Esophagus squamous epithelium (tissue), 5 donors: Measurements from ENCODE around the gene RFPL2. TPM values are rescaled to one million over a fixed set of nuclear protein-coding genes. Genes with fewer than 3 reads are reported as not detected.

Experiments
- DNase-seq: peaks from one replicate; lab custom pipeline; 2025; lab: John Stamatoyannopoulos, UW
- H3K27ac ChIP-seq, 4 donors: fragments of 200-600 bp; sonication (generic); one replicate each; pipeline ENCODE4 v1.5.1; 2016 to 2019; ENCODE audit warnings: mild to moderate bottlenecking in 1 of 4
- H3K27me3 ChIP-seq, 4 donors: fragments of 200-600 bp; sonication (generic); 1 replicate in 3 of 4; 2 replicates in 1 of 4; pipeline versions ENCODE4 v1.5.1 to v1.6.0; 2017 to 2021; ENCODE audit warnings: antibody characterized with exemption in 1 of 4
- H3K36me3 ChIP-seq, 3 donors: fragments of 200-600 bp; sonication (generic); one replicate each; pipeline ENCODE4 v1.5.1; 2016 to 2019
- H3K4me1 ChIP-seq, 3 donors: fragments of 200-600 bp; sonication (generic); one replicate each; pipeline ENCODE4 v1.5.1; 2017 to 2019
- H3K4me3 ChIP-seq, 4 donors: fragments of 200-600 bp; sonication (generic); 1 replicate in 3 of 4; 2 replicates in 1 of 4; pipeline ENCODE4 v1.5.1; 2016 to 2019; ENCODE audit warnings: mild to moderate bottlenecking in 2 of 4, moderate library complexity in 1 of 4
- H3K9me3 ChIP-seq, 3 donors: fragments of 200-600 bp; sonication (generic); one replicate each; pipeline ENCODE4 v1.5.1; 2016 to 2019
- POLR2A ChIP-seq, 4 donors: fragments of 450-650 bp; IDR thresholded peaks; one replicate each; pipeline ENCODE4 v1.6.1; 2017; ENCODE audit warnings: antibody characterized with exemption in 4 of 4, mild to moderate bottlenecking in 4 of 4, moderate library complexity in 3 of 4
- WGBS, 2 donors: methylation state at CpG; one replicate each; pipeline ENCODE4 v1.1.5; 2018; 5-methylcytosine and 5-hydroxymethylcytosine counted together
- intact Hi-C: fragments of 100-400 bp; cut with DNase I; formaldehyde crosslinking; loops from one replicate; pipeline ENCODE4 v1.15.0; 2022
- total RNA-seq, 4 donors: library from RNA; depleted of rRNA; stranded (reverse); fragments of >200 nt; gene quantifications; one replicate each; pipeline ENCODE4 v1.1.0, GENCODE V29; 2016
- TF ChIP-seq, protein P1 (sequence below), 6 experiments: fragments of 450-650 bp in 4 of 6; fragments of 200-600 bp in 2 of 6; sonication (generic) in 2 of 6; IDR thresholded peaks; one replicate each; pipeline ENCODE4 v1.5.1; 2016 to 2019; ENCODE audit warnings: antibody characterized with exemption in 6 of 6, mild to moderate bottlenecking in 4 of 6, moderate library complexity in 4 of 6
- donor health status: DM: yes; HTN: yes; CAD: no.

The RFPL2 gene
- total RNA-seq, 4 donors from 2014 or later: not detected

DNA sequence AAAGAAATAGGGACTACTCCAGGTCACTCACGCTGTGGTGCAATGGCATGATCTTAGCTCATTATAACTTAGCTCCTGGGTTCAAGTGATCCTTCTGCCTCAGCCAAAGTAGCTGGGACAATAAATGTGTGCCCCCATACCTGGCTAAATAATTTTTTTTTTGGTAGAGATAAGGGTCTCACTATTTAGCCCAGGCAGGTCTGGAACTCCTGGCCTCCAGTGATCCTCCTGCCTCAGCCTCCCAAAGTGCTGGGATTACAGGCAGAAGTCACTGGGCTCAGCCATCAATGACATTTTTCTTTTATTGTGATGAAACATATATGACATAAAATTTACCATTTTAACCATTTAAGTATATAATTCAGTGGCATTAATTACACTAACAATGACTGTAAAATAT, 39.7 kb upstream of the RFPL2 start:
- DNase-seq: no peak
- H3K9me3 ChIP-seq: no peaks in the 10 kb centered on the region
- no peak overlapping the region for H3K27ac ChIP-seq
- 85 to 96% methylated on average over 1 of the region's 1 CpG for WGBS, 2 donors
- peaks cover 0 to 9% (median 0%) of the 10 kb centered on the region in 4 donors for H3K27me3 ChIP-seq
- H3K36me3 ChIP-seq: no peaks in the 10 kb centered on the region
- TF ChIP-seq POLR2A (IDR thresholded peaks at IDR 0.05): no peak
- TF ChIP-seq, protein P1, sequence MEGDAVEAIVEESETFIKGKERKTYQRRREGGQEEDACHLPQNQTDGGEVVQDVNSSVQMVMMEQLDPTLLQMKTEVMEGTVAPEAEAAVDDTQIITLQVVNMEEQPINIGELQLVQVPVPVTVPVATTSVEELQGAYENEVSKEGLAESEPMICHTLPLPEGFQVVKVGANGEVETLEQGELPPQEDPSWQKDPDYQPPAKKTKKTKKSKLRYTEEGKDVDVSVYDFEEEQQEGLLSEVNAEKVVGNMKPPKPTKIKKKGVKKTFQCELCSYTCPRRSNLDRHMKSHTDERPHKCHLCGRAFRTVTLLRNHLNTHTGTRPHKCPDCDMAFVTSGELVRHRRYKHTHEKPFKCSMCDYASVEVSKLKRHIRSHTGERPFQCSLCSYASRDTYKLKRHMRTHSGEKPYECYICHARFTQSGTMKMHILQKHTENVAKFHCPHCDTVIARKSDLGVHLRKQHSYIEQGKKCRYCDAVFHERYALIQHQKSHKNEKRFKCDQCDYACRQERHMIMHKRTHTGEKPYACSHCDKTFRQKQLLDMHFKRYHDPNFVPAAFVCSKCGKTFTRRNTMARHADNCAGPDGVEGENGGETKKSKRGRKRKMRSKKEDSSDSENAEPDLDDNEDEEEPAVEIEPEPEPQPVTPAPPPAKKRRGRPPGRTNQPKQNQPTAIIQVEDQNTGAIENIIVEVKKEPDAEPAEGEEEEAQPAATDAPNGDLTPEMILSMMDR (IDR thresholded peaks at IDR 0.05): no peak
- no peaks in the 10 kb centered on the region for H3K4me1 ChIP-seq
- intact Hi-C loops: no loop called here
- no peak overlapping the region for H3K4me3 ChIP-seq

DNA sequence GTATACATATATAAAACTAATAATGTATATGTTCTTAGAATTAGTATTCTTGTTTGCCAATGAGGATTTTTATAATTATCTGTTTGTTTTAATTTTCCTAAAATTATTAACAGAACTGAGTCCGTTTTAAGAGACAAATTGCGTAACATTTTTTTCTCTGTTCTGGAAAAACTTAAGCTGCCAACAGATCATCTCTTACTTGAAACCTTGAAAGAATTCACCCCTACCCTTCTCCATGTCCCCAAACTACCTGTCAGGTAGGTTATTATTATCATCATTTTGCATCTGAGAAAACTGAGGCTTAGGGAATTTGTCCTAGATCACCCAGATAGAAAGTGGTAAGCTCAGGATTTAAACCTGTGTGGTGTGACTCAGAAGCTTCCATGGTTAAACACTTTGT, 35.6 kb upstream of the RFPL2 start:
- TF ChIP-seq, protein P1 (IDR thresholded peaks at IDR 0.05): no peak
- no peak for TF ChIP-seq POLR2A (IDR thresholded peaks at IDR 0.05)
- Histone ChIP-seq H3K4me3 (no peak overlapping the region), H3K36me3 (no peaks in the 10 kb centered on the region), H3K27ac (no peak overlapping the region), H3K9me3 (no peaks in the 10 kb centered on the region), H3K27me3 (peaks cover 0 to 12% (median 0%) of the 10 kb centered on the region in 4 donors), H3K4me1 (no peaks in the 10 kb centered on the region)
- no peak for DNase-seq
- intact Hi-C loops: no loop called here
- WGBS, 2 donors: 63 to 67% methylated on average over 2 of the region's 2 CpGs

DNA sequence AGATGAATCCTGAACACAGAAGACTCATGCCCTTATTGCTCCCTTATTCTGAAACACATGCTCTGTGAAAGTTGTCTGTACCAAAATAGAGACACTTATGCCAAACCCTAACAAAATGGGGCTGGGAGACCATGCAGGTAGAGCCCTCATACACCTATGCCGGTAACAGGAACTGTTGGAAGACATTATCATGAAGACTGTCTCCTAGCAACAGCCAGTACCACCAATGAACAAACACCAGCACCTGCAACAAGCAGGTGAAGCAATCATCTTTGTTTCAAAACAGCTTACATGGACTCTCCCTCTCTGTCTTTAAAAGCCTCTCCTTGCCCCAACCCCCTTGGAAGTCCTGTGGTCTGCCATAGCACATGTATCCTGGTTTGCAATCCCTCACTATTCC, 33.0 kb upstream of the RFPL2 start:
- H3K9me3 ChIP-seq: no peaks in the 10 kb centered on the region
- no peaks in the 10 kb centered on the region for H3K4me1 ChIP-seq
- no peak overlapping the region for H3K27ac ChIP-seq
- no peak overlapping the region for H3K4me3 ChIP-seq
- peaks cover 0 to 18% (median 0%) of the 10 kb centered on the region in 4 donors for H3K27me3 ChIP-seq
- intact Hi-C loops: no loop called here
- H3K36me3 ChIP-seq: no peaks in the 10 kb centered on the region
- no peak for TF ChIP-seq POLR2A (IDR thresholded peaks at IDR 0.05)
- TF ChIP-seq, protein P1 (IDR thresholded peaks at IDR 0.05): no peak
- no peak for DNase-seq
- WGBS, 2 donors: 40 to 57% methylated on average over 1 of the region's 1 CpG

GRCh38 chr22:32236970-32237369, 32.1 kb upstream of the RFPL2 start:
- H3K36me3 ChIP-seq: no peaks in the 10 kb centered on the region
- WGBS, 2 donors: 67 to 75% methylated on average over 8 of the region's 8 CpGs

GRCh38 chr22:32233091-32233490, 28.2 kb upstream of the RFPL2 start:
- TF ChIP-seq POLR2A (IDR thresholded peaks at IDR 0.05): no peak
- TF ChIP-seq, protein P1 (IDR thresholded peaks at IDR 0.05): no peak
- no peaks in the 10 kb centered on the region for H3K9me3 ChIP-seq
- H3K27ac ChIP-seq: no peak overlapping the region
- no peak overlapping the region for H3K4me3 ChIP-seq
- peaks cover 0 to 18% (median 0%) of the 10 kb centered on the region in 4 donors for H3K27me3 ChIP-seq
- no peaks in the 10 kb centered on the region for H3K4me1 ChIP-seq
- H3K36me3 ChIP-seq: no peaks in the 10 kb centered on the region
- intact Hi-C loops: no loop called here
- no peak for DNase-seq
- WGBS, 2 donors: 76 to 80% methylated on average over 5 of the region's 5 CpGs

More at GRCh38 chr22:32236970-32237369, 32.1 kb upstream of the RFPL2 start:
- TF ChIP-seq, protein P1 (IDR thresholded peaks at IDR 0.05): no peak
- TF ChIP-seq POLR2A (IDR thresholded peaks at IDR 0.05): no peak
- Histone ChIP-seq H3K27ac (no peak overlapping the region), H3K4me1 (no peaks in the 10 kb centered on the region), H3K4me3 (no peak overlapping the region), H3K27me3 (peaks cover 0 to 18% (median 0%) of the 10 kb centered on the region in 4 donors), H3K9me3 (no peaks in the 10 kb centered on the region)
- DNase-seq: no peak
- intact Hi-C loops: no loop called here
